DOHH2 (cell line): ENCODE data around the gene EYA2.

ENCODE experiments used
- EZH2phosphoT487 ChIP-seq: fragments of 200-600 bp; sonication (generic); IDR thresholded peaks from 2 replicates; pipeline ENCODE4 v1.6.1; 2017; ENCODE audit warnings: borderline replicate concordance, mild to moderate bottlenecking, antibody characterized with exemption, low read length, moderate library complexity, mixed read lengths
- TF ChIP-seq, protein P1 (sequence below): fragments of 200-600 bp; sonication (generic); IDR thresholded peaks from one replicate; pipeline ENCODE4 v1.5.1; 2014; ENCODE audit warnings: antibody characterized with exemption, mild to moderate bottlenecking, low read depth, low read length; ENCODE audit not compliant: poor library complexity, severe bottlenecking

DNA sequence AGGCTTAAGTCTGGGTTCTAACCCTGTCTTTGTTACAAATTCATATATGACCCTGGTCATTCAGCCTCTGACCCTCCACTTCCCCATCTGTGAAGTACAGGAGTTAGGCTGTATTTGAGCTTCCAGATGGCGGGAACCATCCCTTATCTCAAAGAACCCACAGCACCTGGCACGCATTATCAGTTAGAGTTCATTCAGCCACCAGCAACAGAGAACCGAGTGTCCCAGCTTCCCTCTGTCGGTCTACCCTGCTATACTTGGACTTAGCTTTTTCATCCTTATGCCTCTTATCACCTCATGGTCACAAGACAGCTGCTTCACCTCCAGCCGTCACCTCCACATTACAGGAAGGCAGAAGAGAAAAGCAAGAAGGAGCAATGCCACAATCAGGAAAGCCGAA lies 147.8 kb downstream of the EYA2 start:
- TF ChIP-seq, protein P1, sequence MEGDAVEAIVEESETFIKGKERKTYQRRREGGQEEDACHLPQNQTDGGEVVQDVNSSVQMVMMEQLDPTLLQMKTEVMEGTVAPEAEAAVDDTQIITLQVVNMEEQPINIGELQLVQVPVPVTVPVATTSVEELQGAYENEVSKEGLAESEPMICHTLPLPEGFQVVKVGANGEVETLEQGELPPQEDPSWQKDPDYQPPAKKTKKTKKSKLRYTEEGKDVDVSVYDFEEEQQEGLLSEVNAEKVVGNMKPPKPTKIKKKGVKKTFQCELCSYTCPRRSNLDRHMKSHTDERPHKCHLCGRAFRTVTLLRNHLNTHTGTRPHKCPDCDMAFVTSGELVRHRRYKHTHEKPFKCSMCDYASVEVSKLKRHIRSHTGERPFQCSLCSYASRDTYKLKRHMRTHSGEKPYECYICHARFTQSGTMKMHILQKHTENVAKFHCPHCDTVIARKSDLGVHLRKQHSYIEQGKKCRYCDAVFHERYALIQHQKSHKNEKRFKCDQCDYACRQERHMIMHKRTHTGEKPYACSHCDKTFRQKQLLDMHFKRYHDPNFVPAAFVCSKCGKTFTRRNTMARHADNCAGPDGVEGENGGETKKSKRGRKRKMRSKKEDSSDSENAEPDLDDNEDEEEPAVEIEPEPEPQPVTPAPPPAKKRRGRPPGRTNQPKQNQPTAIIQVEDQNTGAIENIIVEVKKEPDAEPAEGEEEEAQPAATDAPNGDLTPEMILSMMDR: no peak
- no peak for TF ChIP-seq EZH2phosphoT487
